Hematopoietic multipotent progenitor cell treated with erythropoietin and hydrocortisone succinate and interleukin-3 and kit ligand, for 17 days (in vitro differentiated cells): Measurements from ENCODE around the gene ANGPTL2.
"Not testable (repeated sequence)": the region's sequence is repeated elsewhere in the genome, so short reads cannot be mapped to it uniquely, and the experiment has no call there.

Experiments
- DNase-seq: peaks from one replicate; pipeline ENCODE4 v3.0.0-alpha.2; 2015; ENCODE audit warnings: low spot score

Gene ANGPTL2, protein sequence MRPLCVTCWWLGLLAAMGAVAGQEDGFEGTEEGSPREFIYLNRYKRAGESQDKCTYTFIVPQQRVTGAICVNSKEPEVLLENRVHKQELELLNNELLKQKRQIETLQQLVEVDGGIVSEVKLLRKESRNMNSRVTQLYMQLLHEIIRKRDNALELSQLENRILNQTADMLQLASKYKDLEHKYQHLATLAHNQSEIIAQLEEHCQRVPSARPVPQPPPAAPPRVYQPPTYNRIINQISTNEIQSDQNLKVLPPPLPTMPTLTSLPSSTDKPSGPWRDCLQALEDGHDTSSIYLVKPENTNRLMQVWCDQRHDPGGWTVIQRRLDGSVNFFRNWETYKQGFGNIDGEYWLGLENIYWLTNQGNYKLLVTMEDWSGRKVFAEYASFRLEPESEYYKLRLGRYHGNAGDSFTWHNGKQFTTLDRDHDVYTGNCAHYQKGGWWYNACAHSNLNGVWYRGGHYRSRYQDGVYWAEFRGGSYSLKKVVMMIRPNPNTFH

DNA sequence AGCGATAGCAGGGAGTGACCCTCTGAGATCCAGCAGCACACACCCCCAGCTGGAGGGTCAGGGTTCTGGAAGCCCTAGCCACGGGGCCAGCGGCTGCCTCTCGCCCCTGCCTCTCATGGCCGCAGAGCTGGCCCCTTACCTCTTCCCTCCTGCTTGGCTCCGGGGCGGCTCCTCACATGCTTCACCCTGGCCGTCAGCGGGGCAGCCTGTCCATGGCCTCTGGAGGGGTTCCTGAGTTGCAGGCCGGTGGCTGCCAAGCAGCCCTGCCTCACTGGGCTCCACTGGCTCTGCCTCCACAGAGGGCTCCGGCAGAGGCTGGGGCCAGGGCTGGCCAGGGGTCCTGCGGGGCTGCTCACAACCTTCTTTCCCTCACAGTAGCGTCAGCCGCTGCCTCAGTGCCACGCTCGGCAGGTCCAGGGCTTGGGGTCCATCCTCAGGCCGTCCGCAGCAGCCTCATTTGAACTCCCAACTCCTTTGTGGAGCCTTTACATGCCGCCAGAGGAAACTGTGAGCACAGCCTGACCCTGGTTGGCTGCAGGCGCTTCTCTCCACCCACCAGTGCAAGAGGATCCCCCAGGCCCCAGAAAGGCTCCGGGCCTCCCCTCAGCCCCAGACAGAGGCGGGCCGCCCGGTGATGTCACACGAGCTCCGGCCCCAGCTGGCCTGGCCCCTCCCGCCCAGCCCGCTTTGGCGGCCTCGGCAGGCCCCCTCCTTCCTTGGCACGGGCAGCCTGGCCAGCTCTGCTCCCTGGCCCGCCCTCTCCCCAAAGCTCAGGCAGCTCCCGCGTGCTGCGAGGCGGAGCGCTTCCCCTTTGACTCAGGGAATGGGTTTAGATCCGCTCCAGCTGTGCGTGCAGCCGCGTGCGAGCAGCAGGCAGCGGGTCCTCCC lies at the start of gene ANGPTL2:
TSS of gene ANGPTL2 (minus strand) at position 460 of the 888 bp plus-strand sequence. CDS start 13,904 bp downstream, outside the sequence.
- DNase-seq: no peak

DNA sequence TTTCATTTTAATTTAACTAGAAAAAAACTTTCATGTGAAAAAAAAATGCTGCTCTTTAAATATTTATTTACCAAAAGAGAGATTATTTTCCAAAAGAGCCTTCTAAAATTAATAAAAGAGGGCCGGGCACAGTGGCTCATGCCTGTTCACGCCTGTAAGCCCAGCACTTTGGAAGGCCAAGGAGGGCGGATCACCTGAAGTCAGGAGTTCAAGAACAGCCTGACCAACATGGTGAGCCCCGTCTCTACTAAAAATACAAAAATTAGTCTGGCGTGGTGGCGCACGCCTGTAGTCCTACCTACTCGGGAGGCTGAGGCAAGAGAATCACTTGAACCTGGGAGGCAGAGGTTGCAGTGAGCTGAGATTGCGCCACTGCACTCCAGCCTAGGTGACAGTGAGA lies 48.9 kb upstream of the ANGPTL2 start:
- not testable (repeated sequence) for DNase-seq

DNA sequence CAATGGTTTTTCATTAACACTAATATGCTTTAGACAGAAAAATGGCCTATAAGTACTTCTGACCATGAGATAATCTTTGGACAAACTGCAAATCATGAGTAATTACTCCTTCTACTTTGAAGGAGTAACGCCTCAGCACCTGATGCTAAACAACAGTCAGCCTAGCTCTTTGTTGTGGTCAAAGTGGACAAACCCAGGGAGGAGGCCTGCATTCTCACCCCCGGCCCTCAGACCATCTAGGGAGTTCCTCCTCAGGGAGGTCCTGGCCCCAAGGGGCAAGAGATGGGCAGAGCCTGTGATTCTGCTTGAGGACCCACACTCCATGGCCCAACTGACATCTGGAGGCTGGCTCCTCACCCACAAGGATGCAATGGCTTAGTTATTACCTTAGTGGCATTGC lies 48.2 kb upstream of the ANGPTL2 start:
- no peak for DNase-seq

DNA sequence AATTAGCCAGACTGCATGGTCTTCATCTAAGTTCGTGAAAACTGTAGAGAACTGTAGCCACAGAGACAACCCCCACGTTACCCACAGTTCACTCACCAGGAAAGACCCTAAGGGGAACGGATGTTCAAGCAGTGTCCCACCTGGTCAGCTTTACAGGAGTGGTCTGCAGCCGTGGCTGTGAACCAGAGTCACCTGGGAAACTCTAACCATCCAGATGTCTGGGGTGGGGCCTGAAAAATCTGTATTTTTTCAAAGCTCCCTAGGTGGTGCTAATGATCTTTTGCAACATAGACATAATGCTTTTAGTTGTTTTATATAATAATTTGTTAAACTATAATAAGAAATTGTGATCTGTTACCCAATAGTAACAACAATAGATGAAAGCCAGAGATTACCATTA lies 47.7 kb upstream of the ANGPTL2 start:
- no peak for DNase-seq

DNA sequence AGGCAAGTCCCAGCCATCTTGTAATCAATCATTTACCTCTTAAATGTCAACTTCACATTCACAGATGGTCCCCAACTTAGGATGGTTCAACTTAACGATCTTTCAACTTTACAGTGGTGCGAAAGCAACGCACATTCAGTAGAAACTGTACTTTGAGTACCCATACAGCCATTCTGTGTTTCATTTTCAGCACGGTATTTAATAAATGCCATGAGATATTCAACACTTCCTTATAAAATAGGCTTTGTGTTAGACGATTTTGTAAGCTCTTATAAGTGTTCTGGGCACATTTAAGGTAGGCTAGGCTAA lies 47.1 kb upstream of the ANGPTL2 start:
- no peak for DNase-seq

DNA sequence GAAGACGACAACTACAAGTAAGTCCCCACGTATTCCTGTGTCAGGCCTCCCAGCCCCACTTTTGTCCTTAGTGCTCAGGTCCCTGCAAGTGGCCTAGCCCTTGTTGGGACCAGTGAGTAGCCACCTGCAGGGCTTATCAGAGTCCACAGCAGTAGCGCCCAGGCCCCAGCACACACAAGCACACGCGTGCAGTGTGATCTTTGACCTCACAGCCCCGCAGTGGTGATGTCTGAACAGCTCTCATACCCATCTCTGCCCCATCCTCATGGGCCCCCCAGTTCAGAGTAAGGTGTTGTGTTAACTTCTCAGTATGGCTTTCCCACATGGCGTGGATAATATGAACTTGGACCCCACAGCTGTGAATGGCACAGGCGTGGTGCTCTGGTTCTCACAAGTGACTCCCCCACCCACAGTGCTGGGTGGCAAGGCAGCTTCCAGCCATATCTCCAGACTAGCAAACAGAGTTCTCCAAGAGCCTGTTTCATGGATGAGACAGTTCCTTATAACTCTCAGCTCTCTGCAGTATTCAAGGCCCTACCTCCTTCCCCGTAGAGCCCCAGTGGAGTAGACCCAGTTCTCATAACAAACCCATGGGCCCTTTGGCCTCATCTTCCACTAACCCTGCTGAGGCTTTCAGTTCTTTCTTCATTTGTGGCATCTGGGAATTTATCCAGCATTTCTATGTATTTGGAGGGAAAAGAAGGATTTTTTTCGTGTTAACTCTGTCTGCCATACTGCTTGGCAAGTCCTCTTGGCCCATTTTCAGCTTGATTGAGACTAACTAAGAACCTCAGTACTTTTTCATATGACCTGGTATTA lies 46.5 kb upstream of the ANGPTL2 start:
- DNase-seq: no peak

DNA sequence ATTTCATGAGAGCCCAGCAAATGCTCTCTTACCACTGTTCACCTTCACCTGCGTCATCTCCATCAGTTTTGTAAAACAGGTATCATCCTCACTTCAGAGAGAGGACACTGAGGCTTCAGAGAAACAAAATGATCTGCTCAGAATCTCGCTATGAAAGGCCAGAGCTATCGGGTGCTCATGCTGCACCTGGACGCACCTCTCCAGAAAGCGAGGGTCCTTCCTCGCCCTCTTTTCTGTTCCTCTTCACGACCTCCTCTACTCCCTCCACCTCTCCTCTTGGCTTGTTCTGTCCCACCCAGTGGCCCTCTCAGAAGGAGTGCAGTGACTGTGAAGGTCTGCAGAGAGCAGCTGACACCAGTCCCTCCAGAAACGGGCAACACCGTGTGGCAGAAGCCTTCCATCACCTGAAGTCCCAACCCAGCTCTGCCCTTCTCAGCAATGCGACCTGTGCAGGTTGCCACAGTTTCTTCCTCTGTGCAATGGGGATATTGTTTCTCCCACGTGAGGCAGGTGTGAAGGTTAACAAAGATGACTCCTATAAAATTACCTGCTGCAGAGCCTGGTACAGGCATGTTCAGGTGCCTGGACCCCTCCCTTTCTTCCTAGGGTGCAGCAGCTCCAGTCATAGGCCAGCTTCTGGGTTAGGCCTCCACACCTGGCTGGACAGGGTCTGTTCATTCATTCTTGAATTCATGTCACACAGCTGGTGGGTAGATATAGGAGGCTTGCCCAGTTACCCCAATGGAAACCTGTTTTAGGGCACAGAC lies 45.3 kb upstream of the ANGPTL2 start:
- no peak for DNase-seq

DNA sequence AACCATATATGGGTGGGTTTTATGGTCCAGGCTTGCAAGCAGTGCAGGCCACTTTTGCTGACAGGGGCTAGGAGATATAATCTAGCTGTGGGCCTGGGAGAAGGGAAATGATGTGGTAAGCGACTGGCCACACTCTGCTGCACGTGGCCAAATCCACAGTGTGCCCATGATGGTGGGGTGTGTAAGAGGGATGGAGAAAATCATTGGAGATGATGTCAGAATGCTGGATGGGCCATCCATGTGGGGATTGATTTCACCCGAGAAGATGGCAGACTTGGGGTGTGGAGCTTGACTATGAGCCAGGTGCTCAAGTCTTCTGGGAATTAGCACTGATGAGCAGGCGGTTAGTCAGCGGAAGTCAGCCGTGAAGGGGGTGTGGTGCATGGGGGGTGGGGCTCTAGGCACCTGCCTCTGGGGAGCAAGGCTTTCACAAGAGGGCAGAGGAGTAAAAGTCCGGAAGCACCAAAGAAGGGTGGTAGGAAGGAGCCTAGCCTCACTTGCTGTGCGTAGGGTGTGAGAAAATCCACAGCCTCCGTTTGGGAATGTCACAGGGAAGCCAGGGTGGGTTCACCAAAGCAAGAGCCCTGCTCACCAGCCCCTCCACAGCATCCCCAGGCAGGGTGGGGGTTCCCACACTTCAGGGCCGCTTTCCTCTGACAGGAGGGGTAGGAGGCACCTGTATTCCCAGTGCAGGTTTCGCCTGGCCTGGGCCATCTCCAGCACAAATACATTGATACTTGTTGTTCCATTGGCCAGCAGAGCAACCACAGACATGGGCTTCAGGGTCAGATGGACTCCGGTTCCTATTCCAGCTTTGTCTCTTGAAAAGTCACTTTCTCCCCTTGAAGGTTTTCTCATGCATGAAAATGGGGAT lies 44.5 kb upstream of the ANGPTL2 start:
- DNase-seq: no peak

DNA sequence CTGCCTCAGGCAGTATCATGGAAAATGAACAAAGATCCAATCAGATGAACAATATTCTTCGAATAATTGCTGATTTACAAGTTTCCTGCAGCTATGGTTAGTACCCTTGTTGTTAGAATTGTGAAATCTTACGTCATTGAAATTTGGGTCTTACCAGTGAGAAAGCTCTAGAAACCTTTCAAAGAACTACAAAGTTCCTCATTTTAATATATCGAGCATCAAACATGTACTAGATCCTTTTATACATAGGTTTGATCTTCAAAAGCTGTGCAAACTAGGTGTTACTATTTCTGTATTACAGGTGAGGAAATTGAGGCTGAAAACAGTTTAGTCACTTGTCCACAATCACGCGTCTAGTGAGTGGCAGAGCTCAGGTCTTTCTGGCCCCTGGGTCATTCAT lies 43.7 kb upstream of the ANGPTL2 start:
- no peak for DNase-seq

DNA sequence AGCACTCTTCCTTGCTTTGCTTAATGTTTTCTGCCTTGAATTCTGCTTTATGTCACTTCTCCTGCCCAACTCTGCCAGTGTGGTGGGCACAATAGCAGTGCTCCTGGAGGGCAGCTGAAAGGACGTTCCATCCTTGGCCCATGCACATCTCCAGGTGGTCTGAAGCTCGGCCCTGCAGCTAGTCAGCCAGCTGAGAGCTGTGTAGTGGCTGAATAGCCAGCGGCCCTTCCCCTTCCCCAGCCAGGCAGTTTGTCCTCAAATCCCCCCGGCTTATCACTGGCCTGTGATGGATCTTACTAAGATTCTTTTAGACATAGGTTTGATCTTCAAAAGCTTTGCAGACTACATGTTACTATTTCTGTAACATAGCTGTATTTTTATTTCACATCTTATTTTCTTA lies 42.7 kb upstream of the ANGPTL2 start:
- DNase-seq: no peak

DNA sequence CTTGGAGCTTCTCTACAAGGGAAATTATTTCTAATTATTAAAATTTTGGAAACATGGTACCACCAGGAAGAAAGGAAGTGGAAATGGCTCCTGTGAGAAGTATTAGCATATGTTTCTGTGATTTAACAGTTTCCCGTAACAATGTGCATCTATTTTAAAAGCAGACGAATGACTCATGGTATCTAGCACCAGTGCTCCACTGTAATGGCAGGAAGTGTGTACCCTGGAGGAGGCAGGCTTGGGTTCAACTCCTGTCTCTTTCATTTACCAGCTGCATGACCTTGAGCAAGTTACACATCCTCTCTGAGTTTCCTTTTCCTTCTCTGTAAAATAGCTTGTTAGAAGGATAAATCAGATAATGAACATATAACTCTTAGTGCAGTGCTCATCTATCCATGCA lies 41.0 kb upstream of the ANGPTL2 start:
- no peak for DNase-seq

DNA sequence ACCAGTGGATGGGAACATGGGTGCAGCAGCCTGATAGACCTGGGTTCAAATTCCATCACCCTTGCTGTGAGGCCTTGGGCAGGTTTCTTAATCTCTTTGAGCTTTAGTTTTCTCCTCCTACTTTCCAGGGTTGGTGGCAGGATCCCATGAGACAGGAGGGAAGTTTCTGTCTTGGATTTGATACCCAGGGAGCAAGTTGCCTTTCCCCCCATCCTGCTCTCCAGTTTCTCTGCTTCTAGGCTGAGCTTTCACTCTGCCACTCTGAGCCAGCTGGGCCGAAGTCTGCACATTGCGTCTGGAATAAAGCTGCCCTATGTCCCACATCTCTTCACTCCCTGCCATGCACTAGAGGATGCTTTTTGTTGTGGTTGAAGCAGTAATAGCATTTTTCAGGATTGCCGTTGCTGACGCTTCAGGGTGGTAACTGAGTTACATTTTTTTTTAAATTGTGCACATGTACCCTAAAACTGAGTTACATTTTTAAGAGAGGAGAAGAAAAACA lies 40.5 kb upstream of the ANGPTL2 start:
- no peak for DNase-seq

DNA sequence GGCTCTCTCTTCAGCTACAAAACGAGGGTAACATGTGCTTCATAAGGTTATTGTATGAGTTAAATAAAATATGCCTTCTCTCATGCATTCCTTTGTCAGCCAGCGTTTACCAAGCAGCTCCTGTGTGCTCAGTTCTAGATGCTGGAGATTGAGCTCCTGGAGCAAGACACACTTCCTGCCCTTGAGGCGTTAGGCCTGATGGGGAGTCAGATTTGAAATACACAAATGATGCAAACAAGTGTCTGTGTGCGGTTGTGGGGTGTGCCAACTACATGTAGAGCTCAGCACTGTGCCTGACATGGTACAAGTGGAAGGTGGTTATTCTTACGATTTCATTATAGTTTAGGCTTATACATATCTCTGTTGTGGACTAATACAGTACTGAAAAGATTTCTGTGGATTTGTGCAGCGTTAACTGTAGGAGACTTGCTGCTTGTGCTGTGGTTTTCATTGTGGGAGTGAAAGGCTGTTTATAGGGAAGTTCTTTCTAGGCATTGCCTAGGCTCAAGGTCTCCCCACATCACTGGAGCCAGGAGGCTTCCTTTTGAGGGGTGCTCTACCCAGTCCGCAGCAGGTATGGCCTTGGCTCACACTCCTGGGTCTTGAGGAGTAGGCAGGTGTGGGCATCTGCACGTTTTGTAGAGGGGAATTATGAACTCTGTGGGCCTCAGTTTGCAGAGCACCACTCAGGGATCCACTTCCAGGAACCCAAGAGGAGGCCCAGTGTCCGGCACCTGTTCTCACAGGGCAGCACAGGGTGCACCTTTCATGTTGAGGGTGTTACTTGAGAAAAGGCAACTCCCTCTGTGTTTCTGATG lies 39.8 kb upstream of the ANGPTL2 start:
- DNase-seq: no peak

DNA sequence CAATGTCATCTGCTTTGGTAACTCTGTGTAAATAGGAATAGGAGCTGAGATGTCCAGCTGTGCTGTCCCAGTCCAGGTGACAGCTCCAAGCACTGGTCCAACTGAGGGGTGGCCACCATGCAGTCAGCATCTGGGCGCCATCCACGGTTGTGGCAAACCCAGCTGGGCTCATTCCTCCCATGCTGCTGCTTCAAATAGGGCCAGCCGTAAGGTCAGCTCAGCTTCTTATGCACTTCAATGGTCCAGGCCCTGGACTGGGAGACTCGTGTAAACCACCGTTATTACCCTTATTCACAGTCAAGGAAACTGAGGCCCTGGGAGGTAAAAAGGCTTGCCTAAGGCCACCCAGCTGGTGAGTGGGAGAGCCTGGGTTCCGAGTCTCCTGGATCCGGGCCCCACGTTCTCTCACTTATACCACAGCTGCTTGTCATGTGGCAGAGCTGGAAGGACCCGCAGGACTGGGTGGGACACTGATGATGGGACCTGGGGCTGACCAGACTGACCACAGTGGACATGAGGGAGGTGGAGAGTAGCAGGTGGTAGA lies 38.7 kb upstream of the ANGPTL2 start:
- no peak for DNase-seq

DNA sequence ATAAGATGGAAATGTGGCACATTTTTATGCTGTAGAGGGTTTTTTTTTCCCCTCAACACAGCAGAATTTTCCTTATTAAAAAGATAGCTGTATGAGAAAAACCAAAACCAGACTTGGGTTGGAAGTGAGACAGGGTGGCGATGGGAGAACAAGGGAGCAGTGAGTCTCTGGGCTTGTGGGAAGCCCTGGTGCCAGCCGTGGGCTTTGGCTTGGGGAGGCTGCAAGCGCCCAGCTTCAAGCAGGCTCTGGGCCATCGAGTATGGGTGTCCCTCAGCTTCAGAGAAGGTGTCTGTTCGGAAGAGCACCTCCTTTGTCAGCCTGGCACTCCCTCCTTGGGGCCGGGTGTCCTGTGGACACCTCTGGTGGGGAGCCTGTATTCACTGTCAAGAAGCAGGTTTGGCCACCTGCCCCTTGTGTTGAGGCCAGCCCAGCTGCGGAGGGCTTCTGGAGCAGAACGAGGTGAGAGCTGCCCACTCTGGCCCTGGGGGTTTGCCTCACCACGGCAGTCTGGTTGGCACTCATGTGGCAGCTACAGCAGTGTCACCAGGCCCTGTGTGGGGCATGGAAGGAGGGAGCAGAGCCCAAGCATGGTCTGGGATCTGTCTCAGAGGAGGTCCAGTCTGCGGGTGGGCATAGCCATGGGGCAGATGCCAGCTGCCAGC lies 37.6 kb upstream of the ANGPTL2 start:
- no peak for DNase-seq

DNA sequence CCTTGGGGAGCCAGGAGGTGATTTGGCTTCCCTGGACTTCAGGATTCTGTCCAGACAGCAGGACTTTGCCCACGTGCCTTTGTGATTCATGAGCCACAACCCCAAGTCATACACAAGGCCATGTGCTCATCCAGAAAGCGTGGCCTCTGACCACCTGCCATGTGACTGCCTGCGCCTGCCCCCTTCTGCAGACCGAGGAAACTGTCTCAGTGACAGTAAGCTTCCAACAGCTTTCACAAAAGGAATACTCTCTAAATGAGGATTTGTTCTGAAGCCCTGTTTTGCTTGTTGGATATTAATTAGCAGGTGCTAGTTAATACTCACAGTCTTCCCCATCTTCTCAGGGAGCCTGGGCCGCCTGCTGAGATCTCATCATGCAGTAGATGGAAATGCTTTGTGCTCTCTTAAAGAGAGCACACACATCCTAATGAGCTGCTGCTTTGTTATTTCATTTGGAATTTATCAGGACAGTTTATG lies 36.9 kb upstream of the ANGPTL2 start:
- DNase-seq: no peak

DNA sequence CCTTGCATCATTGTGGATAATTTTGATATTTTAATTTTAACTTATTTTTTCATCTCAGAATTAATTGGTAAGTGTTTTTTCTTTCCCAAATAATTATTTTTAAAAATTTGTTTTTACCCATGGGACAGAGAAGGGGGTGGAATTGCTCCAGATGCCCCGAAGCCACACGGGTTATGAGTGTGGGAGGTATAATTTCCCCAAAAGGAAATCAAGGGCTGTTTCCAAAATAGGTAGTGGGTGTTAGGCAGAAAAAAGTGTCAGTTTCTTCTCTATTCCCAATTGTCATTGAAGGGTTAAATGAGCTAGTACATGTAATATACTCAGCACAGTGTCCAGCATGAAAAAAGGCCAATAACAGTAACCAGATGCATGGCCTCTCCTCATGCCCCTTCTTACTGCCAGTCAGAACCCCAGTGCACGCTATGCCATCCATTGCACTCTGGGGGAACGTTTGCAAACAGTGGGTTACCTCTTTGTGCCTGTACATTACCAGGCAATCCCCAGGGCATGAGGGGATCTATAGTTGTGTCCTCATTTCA lies 36.4 kb upstream of the ANGPTL2 start:
- DNase-seq: no peak

DNA sequence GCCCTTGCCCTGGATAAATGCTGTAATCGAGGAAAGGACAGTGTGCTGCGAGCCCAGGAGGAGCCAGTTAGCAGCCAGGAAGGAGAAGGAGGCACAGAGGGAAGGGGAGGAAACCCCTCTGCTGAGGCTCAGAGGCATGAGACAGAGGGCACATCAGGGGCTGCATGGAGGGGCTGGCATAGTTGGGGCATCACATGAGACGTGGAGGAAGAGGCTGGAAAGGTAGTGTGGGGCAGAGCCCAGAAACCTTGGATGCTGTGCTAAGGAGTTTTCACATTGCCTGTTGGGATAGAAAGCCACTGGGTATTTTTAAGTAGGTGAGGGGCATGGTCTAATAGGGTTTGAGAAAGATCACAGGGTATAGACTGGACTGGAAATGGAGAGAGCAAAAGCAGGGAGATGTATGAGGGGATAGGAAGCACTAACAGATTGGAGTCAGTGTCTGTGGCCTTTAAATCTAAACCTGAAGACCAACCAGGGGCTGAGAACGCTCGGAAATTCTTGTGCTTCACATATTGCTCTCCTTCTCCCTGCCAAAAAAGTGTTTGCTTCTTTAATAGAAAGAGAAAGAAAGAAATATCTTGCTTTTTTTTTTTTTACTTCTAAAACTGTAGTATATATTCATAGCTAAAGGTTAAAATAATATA lies 33.0 kb upstream of the ANGPTL2 start:
- no peak for DNase-seq
